ENCODE results near the gene LRRC32. TPM values are rescaled to one million over a fixed set of nuclear protein-coding genes. Genes with fewer than 3 reads are reported as not detected.

The LRRC32 gene
- total RNA-seq, 2 experiments from 2014 or later, result 2.5 to 3.0 TPM

GRCh38 chr11:76672431-76673175 lies 2.1 kb upstream of the LRRC32 start:
- no peak overlapping the region for H3K4me3 Mint-ChIP-seq
- no peaks in the 10 kb centered on the region for H3K36me3 Mint-ChIP-seq (ENCODE audit: low read depth)
- no peak overlapping the region for H3K27ac Mint-ChIP-seq
- CTCF ChIA-PET, result interaction anchor here (1.1 to 1.8 kb wide), 2 partner anchors 9 to 13 kb away, joined by 4 read pairs; no protein-coding TSS in a partner anchor
- no peaks in the 10 kb centered on the region for H3K9me3 Mint-ChIP-seq
- peak; percentile 30 for DNase-seq
- intact Hi-C loops (cut with micrococcal nuclease), result no loop called here
- peaks cover 14% of the 10 kb centered on the region for H3K4me1 Mint-ChIP-seq (ENCODE audit: low read depth)
- peaks cover 31% of the 10 kb centered on the region for H3K27me3 Mint-ChIP-seq (ENCODE audit: low read depth)

DNA sequence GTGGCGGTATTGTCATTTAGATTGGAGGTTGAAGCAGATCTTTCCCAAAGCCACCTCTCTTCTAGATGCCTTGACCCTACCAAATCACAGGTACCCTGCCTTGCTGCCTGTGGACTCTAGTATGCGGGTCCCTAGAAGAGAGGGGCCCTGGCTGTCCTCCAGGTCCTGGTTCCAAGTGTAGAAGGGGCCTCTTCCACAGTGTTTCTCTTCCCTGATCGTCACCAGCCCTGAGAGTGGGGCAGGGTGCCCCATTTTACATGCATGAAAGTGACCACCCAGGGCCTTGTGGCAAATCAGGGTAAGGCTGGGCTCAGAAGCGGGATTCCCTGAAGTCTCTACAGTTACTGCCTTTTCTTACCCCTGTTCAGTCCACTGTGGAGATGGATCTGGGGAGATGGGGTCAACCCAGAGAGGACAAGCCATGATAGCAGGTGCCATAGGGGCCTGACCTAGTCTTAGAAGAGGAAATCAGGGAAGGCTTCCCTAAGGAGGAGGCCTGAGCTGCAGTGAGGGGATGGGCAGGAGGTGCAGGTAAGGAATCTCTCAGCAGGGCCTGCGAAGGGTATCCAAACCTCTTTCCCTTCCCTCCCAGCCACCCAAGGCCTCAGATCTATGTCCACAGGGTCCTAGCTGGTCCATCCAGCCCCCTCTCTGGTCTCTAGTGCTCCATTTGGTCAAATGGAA lies 1.2 kb upstream of the LRRC32 start:
- Mint-ChIP-seq H3K4me3 (peak overlapping the region; percentile 13), H3K4me1 (ENCODE audit: low read depth) (peaks cover 14% of the 10 kb centered on the region), H3K27ac (no peak overlapping the region), H3K27me3 (ENCODE audit: low read depth) (peaks cover 31% of the 10 kb centered on the region), H3K36me3 (ENCODE audit: low read depth) (no peaks in the 10 kb centered on the region), H3K9me3 (no peaks in the 10 kb centered on the region)
- intact Hi-C loops (cut with micrococcal nuclease), result no loop called here
- DNase-seq, result no peak
- CTCF ChIA-PET, result interaction anchor here (1.1 to 1.8 kb wide), 2 partner anchors 10 to 14 kb away, joined by 4 read pairs; no protein-coding TSS in a partner anchor

DNA sequence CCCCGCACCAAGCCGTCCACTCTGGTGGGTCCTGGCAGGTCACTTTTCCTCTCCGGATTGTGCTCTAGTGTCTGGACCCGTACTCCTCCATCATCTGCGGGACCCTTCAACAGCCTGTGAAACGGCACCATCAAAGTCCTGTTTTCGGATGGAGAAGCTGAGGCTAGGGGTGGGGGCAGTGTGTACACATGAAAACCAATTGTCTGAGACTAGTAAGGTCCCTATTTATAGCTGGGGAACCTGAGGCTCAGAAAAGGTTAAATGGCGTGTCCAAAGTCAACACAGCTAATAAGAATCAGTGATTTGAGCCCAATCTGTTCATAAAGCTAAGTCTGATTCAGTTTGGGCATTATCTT lies 668 bp upstream of the LRRC32 start:
- intact Hi-C loops (cut with micrococcal nuclease), result no loop called here
- Mint-ChIP-seq H3K4me1 (ENCODE audit: low read depth) (peaks cover 14% of the 10 kb centered on the region), H3K9me3 (no peaks in the 10 kb centered on the region), H3K36me3 (ENCODE audit: low read depth) (no peaks in the 10 kb centered on the region), H3K27me3 (ENCODE audit: low read depth) (peaks cover 31% of the 10 kb centered on the region), H3K27ac (no peak overlapping the region), H3K4me3 (peak overlapping the region; percentile 34)
- no peak for DNase-seq
- CTCF ChIA-PET, result no interaction called here

DNA sequence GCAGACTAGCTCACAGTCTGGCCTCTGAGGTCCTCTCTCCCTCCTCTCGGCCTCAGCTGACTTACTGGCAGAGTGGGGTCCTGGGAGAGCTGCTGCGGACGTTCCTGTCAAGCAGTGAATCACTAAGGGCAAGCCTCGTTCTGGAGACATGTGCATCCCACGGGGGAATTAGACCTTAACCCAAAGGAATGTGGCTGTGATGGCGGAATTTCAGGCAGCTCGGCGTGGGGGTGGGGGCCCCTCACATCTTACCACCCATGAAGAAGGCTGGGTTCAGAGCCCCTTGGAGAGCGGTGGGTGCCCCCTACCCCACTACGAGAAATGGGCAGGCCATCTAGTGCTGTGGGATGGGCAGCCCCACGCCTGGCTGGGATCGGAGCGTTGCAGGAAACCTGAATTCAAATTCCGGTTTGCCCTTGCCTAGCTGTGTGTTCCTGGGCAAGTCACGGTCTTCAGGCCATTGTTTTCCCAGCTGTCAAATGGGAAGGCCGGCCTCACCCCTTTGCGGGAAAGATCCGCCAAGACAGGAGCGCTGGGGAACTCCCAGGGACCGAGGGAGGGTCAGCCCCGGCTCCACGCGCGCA lies 554 bp downstream of the LRRC32 start:
- intact Hi-C loops (cut with micrococcal nuclease), result loop anchor here (5.0 kb wide), 1 partner anchor 73 kb away; no protein-coding TSS in a partner anchor
- peaks cover 31% of the 10 kb centered on the region for H3K27me3 Mint-ChIP-seq (ENCODE audit: low read depth)
- H3K4me1 Mint-ChIP-seq (ENCODE audit: low read depth), result peaks cover 17% of the 10 kb centered on the region
- no peak overlapping the region for H3K27ac Mint-ChIP-seq
- DNase-seq, result no peak
- H3K4me3 Mint-ChIP-seq, result peak overlapping the region; percentile 50
- H3K36me3 Mint-ChIP-seq (ENCODE audit: low read depth), result no peaks in the 10 kb centered on the region
- H3K9me3 Mint-ChIP-seq, result no peaks in the 10 kb centered on the region
- CTCF ChIA-PET, result interaction anchor here (0.7 to 1.2 kb wide), 3 partner anchors 9 to 37 kb away, joined by 3 to 4 read pairs (median 3); no protein-coding TSS in a partner anchor

DNA sequence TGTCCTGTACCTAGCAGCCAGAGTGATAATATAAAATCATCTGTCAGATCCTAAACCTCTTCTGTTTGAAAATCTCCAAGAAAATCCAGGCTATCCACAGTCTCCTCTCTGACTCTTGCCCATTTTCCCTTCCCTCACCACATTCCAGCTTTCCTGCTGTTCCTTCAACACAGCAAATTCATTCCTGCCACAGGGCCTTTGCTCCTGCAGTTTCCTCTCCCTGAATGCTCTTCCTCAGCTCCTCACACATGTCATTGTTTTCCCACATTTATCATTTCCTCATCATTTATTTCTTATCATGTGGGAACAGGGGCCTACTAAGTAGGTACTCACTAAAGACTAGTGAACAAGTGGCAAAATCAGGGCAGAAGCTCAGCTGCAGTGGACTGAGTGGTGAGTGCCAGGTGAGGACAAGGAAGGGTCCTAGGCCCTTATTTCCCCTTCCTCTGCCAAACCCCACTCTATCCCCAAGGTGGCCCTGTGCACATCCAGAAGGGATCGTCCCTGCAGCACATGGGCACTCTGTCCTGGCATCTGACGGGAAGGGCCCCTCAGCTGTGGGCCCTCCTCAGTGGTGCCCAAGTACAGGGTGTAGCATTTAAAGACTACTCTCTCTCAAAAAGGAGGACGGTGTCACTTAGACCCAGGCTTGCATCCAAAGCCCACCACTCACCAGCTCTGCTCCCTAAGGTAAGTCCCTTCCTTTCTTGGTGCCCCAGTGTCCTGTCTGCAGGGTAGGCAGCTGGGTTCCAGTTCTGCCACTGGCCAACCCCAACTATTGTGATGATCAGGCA lies 2.0 kb downstream of the LRRC32 start:
- Mint-ChIP-seq H3K4me1 (ENCODE audit: low read depth) (peaks cover 24% of the 10 kb centered on the region), H3K27ac (no peak overlapping the region)
- CTCF ChIA-PET, result interaction anchor here (1.2 kb wide), 1 partner anchor 11 kb away, joined by 3 read pairs; no protein-coding TSS in a partner anchor

DNA sequence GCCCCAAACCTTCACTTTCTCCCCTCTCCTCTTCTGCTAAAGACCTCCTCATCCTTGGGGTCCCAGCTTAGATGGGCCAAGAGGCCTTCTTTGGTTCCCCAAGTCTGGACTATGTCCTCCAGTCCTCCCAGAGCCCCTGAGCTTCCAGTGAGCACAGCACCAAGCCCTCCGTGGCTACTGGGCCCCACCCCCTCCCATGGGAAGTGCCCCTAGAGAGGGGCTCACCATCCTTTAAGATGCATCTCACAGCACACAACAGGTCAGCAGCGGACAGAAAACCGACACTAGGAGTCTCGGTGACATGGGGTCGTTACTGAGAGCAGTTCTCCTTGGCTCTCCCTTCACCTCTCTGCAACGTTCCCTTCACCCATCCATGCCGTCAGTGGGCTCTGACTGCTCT lies 2.7 kb downstream of the LRRC32 start:
- H3K4me1 Mint-ChIP-seq (ENCODE audit: low read depth), result peaks cover 21% of the 10 kb centered on the region
- no peak for DNase-seq
- H3K36me3 Mint-ChIP-seq (ENCODE audit: low read depth), result no peaks in the 10 kb centered on the region
- H3K27ac Mint-ChIP-seq, result no peak overlapping the region
- intact Hi-C loops (cut with micrococcal nuclease), result loop anchor here (5.0 kb wide), 1 partner anchor 71 kb away; no protein-coding TSS in a partner anchor
- CTCF ChIA-PET, result no interaction called here
- H3K9me3 Mint-ChIP-seq, result no peaks in the 10 kb centered on the region
- peak overlapping the region; percentile 2 for H3K4me3 Mint-ChIP-seq
- H3K27me3 Mint-ChIP-seq (ENCODE audit: low read depth), result peaks cover 29% of the 10 kb centered on the region

More for the DNA sequence above, 2.0 kb downstream of the LRRC32 start:
- no peaks in the 10 kb centered on the region for H3K9me3 Mint-ChIP-seq
- peaks cover 31% of the 10 kb centered on the region for H3K27me3 Mint-ChIP-seq (ENCODE audit: low read depth)
- peak overlapping the region; percentile 35 for H3K4me3 Mint-ChIP-seq
- no peaks in the 10 kb centered on the region for H3K36me3 Mint-ChIP-seq (ENCODE audit: low read depth)
- intact Hi-C loops (cut with micrococcal nuclease), result loop anchor here (5.0 kb wide), 1 partner anchor 71 kb away; no protein-coding TSS in a partner anchor
- DNase-seq, result no peak

GRCh38 chr11:76667271-76667818 lies 3.2 kb downstream of the LRRC32 start:
- H3K9me3 Mint-ChIP-seq, result no peaks in the 10 kb centered on the region
- H3K27ac Mint-ChIP-seq, result no peak overlapping the region
- no peaks in the 10 kb centered on the region for H3K36me3 Mint-ChIP-seq (ENCODE audit: low read depth)
- no peak for DNase-seq
- H3K27me3 Mint-ChIP-seq (ENCODE audit: low read depth), result peaks cover 28% of the 10 kb centered on the region
- intact Hi-C loops (cut with micrococcal nuclease), result loop anchor here (5.0 kb wide), 1 partner anchor 70 kb away; no protein-coding TSS in a partner anchor
- CTCF ChIA-PET, result interaction anchor here (0.7 kb wide), 1 partner anchor 98 kb away, joined by 3 read pairs; no protein-coding TSS in a partner anchor
- peaks cover 19% of the 10 kb centered on the region for H3K4me1 Mint-ChIP-seq (ENCODE audit: low read depth)
- no peak overlapping the region for H3K4me3 Mint-ChIP-seq

- no peaks in the 10 kb centered on the region for H3K36me3 Mint-ChIP-seq (ENCODE audit: low read depth)
- H3K27ac Mint-ChIP-seq, result no peak overlapping the region
- intact Hi-C loops (cut with micrococcal nuclease), result loop anchor here (5.0 kb wide), 1 partner anchor 70 kb away; no protein-coding TSS in a partner anchor
- DNase-seq, result no peak
- H3K4me1 Mint-ChIP-seq (ENCODE audit: low read depth), result peaks cover 18% of the 10 kb centered on the region
- H3K9me3 Mint-ChIP-seq, result no peaks in the 10 kb centered on the region
- H3K4me3 Mint-ChIP-seq, result no peak overlapping the region
- peaks cover 28% of the 10 kb centered on the region for H3K27me3 Mint-ChIP-seq (ENCODE audit: low read depth)
- CTCF ChIA-PET, result interaction anchor here (0.7 kb wide), 1 partner anchor 99 kb away, joined by 3 read pairs; no protein-coding TSS in a partner anchor
Measured at GRCh38 chr11:76666830-76667229, 3.7 kb downstream of the LRRC32 start.

DNA sequence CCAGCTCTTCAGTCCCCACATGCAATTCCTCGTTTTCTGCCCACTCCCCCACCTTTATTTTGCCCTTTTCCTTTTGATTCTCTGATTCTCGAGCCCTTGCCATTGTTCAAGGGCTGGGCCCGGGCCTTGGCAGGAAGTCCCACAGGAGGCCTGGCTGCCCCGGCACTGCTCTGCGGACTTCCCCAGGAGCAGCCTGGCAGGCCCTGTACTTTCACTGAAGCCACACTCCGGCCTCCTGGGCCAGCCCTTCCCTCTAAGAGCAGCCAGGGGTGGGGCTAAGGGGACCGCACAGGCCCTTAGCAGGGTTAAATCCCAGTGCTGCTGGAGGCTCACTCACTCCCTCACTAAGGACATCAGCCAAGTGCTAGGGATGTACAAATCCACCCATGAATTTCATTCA lies 4.1 kb downstream of the LRRC32 start:
- Mint-ChIP-seq H3K36me3 (ENCODE audit: low read depth) (no peaks in the 10 kb centered on the region), H3K27ac (no peak overlapping the region), H3K4me3 (no peak overlapping the region), H3K4me1 (ENCODE audit: low read depth) (peaks cover 14% of the 10 kb centered on the region), H3K9me3 (no peaks in the 10 kb centered on the region), H3K27me3 (ENCODE audit: low read depth) (peaks cover 23% of the 10 kb centered on the region)
- CTCF ChIA-PET, result no interaction called here
- intact Hi-C loops (cut with micrococcal nuclease), result loop anchor here (5.0 kb wide), 1 partner anchor 69 kb away; no protein-coding TSS in a partner anchor
- no peak for DNase-seq

GRCh38 chr11:76665921-76666351 lies 4.6 kb downstream of the LRRC32 start:
- Mint-ChIP-seq H3K27ac (no peak overlapping the region), H3K4me3 (no peak overlapping the region), H3K36me3 (ENCODE audit: low read depth) (no peaks in the 10 kb centered on the region), H3K4me1 (ENCODE audit: low read depth) (peaks cover 14% of the 10 kb centered on the region), H3K27me3 (ENCODE audit: low read depth) (peaks cover 20% of the 10 kb centered on the region), H3K9me3 (no peaks in the 10 kb centered on the region)
- DNase-seq, result no peak
- intact Hi-C loops (cut with micrococcal nuclease), result loop anchor here (5.0 kb wide), 1 partner anchor 69 kb away; no protein-coding TSS in a partner anchor
- CTCF ChIA-PET, result no interaction called here

GRCh38 chr11:76665172-76665571 lies 5.4 kb downstream of the LRRC32 start:
- Mint-ChIP-seq H3K27ac (no peak overlapping the region), H3K4me3 (no peak overlapping the region), H3K27me3 (ENCODE audit: low read depth) (peaks cover 20% of the 10 kb centered on the region), H3K4me1 (ENCODE audit: low read depth) (peaks cover 13% of the 10 kb centered on the region), H3K9me3 (no peaks in the 10 kb centered on the region), H3K36me3 (ENCODE audit: low read depth) (no peaks in the 10 kb centered on the region)
- intact Hi-C loops (cut with micrococcal nuclease), result loop anchor here (5.0 kb wide), 1 partner anchor 68 kb away; no protein-coding TSS in a partner anchor
- CTCF ChIA-PET, result interaction anchor here (0.6 kb wide), 1 partner anchor 14 kb away, joined by 3 read pairs; no protein-coding TSS in a partner anchor
- DNase-seq, result peak; percentile 15
